GM19395 (cell line): ENCODE measurements around the gene TGFBR1.
"Not testable (repeated sequence)": the region's sequence is repeated elsewhere in the genome, so short reads cannot be mapped to it uniquely, and the experiment has no call there.

ENCODE experiments used
- ATAC-seq: cut with Tn5 transposase; IDR thresholded peaks from one replicate; pipeline ENCODE4 v1.9.1; 2021; ENCODE audit warnings: mild to moderate bottlenecking, moderate library complexity; ENCODE audit not compliant: unreplicated experiment

TGFBR1 gene

DNA sequence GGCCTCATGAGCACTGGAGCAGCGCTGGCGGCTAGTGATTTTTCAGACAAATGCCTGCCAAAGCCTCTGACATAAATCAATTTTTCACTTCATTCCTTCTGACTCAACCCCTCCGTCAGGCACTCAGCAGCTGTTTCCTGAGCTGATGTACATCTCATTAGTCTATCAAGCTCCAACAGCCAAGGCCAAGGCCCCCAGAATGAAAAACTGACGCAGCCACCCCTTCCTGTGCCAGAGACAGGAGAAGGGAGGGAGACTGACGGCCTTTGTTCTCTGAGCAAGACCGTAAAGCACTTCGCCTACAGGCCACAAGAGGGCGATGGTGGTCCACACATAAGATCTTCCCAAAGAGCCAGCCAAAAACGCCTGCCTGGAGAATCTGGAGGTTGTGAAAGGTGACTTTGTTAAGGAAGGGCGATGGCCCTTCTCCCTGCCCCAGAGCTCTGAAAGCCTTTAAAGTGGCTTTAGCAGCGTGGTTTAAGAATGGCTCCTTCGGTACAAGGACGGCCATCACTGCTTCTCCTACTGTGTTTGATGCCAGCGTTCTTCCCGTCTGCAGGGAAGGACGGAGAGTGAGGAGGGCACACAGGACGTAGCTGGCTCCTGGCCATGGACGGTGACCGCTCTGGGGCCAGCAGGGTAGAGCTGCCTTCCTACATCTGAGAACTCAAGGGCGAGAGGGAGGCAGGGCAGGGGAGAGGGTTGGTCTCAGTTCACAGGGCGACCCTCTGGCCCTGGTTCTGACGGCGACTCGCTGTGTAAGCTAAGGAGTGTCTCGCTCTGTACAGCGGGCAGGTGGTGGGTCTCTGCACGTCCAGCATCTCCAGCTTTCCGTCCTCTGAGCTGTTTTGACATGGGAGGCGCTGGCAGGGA is 79.8 kb downstream of the TGFBR1 start:
- peak; percentile 70 for ATAC-seq

DNA sequence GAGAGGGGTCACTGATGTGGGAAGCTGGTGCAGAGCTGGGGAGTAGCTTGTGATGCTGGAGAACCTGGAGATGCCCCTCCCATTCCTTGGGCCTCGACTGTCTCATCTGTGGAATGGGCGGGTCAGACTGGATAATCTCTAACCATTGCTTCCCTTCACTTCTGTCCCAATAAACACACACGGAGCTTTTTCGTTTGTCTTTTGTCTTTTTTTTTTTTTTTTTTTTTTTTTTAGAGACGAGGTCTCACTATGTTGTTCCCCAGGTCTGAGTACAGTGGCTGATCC is 80.4 kb downstream of the TGFBR1 start:
- no peak for ATAC-seq

DNA sequence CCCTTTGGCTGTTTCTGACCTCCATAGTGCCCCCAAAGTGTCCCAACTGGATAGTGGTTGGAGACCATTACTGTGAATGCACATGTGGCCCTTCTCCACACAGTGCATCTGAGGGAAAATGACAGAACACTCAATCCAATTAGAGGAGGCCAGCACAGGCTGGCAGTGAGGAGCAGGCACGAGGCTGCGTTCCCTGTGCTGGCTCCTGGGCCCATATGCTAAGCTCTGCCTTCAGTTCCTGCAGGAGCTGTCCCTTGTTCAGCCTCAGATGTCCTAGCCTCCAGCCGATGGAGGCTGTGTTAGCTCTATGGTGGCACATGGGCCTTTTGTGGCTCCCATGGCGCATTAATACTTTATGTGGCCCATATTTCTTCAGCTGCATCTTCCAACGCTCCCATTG is 81.0 kb downstream of the TGFBR1 start:
- no peak for ATAC-seq

DNA sequence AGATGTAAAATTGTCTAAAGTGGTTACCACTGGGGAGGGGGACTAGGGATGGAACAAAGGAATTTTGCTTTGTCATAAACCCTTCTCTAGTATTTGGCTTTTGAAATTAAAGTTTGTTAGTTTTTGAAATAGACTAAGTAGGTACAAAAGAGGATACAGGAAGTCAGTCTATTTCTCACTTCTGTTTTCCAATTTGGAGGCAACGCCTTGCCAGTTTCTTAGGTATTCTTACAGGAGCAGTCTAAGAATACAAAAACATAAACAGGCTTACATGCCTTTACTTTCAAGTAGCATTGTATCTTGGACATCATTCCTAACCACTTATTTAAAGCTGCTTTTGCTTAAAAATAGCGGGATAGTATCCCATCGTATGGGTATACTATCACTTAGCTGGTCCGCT is 82.4 kb downstream of the TGFBR1 start:
- ATAC-seq: no peak

DNA sequence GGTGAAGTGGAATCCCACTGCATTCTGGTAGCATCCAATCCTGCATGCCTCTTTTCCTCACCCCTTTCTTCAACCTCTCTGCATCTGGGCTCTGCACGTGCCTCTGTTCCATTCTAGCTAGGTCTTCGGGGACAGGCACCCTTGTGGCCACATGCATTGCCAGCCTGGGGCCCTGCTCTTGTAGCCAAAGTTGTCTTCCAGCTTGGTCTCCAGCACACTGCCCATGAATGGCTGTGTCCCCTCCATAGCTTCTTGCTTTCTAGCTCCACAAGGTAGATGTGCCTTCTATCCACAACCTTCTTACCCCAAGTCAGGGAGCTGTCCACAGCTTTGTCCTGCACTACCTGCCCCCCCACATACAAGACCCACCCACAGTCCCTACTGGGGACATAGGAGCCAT is 84.3 kb downstream of the TGFBR1 start:
- no peak for ATAC-seq

DNA sequence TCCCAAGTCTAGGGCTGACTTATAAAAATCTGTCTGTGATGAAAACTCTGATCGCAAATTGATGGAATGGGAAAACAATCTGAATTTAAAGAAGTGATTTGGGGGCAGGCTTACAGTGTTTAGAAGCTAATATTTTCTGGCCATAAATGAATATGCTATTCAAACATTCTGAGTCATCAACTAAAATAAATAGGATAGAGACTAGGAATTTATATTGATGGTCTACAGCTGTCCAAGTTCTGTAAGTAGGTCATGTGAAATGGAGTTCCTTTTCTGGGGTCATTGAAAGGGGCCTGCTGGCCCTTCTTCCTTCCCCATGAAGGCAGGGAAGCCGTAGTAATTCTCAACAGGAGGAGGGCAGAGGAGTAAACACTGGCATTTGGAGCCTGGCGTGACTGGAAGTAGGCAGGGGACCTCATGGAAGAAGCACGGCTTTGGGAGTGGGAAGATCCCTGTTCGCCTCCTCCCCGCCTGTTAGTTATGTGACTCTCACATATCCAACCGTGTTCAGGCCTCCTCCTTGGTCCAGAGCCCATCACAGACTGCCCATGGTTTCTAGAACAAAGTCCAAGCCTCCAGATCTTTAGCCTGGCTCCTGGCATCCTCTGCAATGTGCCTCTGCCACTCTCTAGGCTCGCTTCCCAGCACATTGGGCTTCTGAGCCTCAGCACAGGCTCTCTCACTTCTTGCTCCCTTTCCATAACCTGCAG is 85.1 kb downstream of the TGFBR1 start:
- ATAC-seq: no peak

DNA sequence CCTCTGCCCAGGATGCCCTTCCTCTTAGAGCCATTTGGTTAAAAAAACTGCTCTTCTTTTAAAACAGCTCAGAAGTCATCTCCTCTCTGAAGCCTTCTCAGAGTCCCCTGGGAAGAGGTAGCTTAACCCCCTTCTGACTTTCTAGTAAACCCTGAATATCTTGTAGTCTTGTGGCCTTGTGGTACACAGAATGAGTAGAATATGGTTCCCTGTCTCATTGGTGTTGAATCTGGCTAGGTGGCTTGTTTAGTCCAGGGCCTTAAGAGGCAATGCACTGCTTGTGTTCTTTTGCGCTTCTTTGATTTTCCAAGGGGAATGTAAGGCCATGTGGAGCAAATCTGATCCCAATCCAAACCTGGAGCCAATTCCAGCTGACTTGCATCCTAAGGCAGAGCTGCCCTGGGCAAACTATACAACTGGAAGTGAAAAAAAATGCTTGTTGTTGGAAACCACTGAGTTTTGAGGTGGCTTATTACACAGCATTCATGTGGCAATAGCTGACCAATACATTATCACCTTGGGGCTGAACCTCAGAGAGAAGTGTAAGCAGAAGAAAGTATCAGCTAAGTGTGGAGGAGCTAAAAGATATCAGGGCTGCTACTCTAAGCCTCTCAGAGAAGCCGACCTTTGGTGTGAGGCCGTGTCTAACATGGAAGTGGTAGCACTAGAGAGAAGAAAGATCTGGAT is 85.8 kb downstream of the TGFBR1 start:
- no peak for ATAC-seq

DNA sequence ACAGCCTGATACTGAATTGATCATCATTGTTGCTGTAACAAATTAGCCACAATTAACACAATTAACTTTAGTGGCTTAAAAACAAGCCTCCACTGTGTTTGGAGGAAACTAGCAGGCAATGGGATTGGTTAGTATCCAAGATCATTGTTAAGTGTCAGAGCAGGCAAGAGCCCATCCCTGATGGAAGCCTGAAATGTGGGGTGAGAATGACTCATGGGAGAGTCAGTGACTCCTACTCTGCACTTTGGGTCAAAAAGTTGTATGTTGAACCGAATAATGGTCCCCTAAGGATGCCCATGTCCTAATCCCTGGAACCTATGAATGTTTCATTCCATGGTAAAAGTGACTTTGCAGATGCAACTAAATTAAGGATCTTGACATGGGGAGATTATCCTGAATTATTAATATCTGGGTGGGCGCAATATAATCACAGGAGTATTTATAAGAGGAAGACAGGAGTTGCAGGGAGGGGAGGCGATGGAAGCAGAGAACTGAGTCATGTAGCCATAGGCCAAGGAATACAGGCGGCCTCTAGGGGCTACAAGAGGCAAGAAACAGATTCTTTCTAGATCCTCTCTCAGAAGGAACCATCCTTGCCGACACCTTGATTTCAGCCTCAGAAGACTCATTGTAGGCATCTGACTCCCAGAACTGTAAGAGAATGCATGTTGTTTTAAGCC is 88.0 kb downstream of the TGFBR1 start:
- no peak for ATAC-seq

DNA sequence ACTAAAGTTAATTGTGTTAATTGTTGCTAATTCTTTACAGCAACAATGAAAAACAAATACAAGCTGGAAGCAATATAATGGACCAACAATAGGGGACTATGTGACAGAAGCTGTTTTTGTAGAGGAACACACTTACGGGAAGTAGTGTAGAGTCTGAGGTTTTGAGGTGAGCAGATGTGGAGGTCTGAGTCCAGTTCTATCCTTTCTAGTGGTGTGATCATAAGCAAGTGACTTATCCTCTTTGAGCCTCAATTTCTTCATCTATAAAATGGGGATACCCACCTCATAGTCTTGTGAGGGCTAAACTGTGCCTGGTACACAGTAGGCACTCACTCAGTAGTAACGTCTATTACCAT is 88.5 kb downstream of the TGFBR1 start:
- ATAC-seq: no peak

DNA sequence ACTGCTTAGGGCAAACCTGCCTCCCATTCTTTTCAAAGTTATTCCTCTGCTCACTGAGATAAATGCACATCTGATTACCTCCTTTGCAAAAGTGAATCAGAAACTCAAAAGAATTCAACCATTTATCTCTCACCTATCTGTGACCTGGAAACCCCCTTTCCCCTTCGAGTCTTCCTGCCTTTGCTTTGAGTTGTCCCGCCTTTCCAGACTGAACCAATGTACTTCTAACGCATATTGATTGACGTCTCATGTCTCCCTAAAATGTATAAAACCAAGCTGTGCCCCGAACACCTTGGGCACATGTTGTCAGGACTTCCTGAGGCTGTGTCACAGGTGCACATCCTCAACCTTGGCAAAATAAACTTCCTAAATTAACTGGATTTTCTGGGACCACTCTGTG is 91.6 kb downstream of the TGFBR1 start:
- ATAC-seq: not testable (repeated sequence)

DNA sequence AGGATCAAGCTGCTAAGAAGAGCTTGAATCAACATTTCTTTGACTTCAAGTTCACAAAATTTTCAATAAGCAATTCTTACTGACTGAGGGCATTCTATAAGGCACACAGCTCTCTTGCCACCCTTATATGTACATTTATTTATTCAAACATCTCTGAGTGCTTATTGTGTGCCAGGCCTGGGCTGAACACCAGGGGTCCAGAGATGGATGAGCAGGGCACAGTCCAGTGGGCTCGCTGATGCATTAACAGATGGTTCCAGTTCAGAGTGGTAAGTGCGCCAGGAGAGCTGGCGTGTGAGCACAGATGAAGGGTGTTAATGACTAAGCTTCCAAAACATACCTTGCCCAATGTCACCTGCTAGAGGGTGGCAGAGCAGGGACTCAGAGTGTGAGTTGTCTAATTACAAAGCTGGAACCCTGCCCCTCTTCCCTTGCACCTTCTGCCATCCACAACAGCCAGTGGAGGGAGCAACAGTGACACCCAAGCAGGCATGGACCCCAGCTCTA is 92.3 kb downstream of the TGFBR1 start:
- no peak for ATAC-seq

DNA sequence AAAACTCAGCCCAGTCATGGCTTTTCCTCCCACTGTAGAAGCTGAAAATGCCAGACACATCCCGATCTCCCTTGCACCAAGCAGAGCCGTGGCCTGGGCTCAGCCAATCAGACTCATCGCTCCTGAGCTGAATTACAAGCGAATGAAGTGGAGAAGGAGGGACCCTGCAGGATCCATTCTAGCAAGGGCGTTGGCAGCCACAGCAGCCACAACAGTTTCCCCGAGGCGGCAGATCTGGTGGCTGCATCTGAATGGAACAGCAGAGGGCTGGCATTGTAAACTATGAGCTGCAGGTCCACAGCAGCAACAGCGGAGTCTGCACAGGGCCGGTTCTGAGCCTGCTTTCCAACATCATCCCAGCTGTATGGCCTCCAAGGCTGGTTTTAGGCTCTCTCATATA is 93.1 kb downstream of the TGFBR1 start:
- no peak for ATAC-seq

DNA sequence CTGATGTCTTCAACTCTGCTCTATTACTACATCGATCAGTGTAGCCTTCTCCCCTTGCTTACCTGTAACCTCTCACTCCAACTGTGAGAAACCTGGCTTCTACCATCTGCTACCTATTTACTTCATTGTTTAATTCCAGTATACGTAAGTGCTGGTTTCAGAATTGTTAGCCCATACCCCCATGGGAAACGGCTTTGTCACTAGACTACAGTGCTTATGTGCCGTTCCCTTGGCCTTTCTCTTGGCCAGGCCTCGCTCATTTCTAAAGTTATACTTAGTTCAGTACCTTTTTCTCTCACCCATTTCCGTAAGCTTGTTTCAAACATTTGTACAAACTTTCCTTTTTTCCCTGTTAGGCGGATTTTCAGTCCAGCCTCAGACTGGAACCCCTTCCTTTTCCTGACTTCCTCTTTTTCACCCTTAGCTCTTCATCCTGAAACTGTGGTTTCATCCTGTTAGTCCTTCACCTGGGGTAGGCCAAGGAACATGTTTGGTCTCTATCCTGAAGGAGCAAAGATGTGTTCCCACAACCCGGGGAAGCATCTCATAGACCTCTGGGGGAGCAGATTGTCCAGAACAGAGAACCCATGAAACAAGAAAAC is 95.1 kb downstream of the TGFBR1 start:
- no peak for ATAC-seq

DNA sequence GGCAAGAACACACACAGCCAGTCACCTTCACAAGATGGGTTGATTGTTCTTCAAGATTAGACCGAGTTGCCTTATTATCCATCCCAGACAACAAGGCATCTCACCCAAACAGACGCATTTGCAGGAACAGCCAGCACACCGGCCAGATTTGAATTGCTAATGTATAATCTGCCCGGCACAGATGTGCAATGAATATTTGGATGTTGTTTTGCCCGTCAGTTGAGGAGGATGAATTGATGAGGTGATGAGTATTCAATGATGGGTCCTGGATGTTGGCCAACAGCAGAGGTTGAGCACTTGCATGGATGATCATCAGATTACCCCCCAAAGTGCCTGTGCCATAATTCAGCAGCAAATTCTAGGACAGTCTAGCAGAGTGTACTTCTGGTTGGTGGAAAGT is 96.7 kb downstream of the TGFBR1 start:
- no peak for ATAC-seq
